ENCODE measurements around the gene TRPM3. TPM values are rescaled to one million over a fixed set of nuclear protein-coding genes. Genes with fewer than 3 reads are reported as not detected.

The TRPM3 gene
- total and polyA plus RNA-seq, 9 of the 15 experiments (the other 6 are each of a cell fraction or from before 2014, with no cell fraction given) = 0.04 TPM; not detected in 8

GRCh38 chr9:70881333-70881732, 240.1 kb downstream of the TRPM3 start:
- intact Hi-C loops (cut with micrococcal nuclease) (no loop called here), in situ Hi-C loops (cut with MboI) (no loop called here)
- H4K20me1 ChIP-seq (replicated peaks; ENCODE audit: control insufficient read depth, insufficient read depth, low read length) = no peaks in the 10 kb centered on the region
- BruUV-seq (replicated peaks) = no TSS peak
- FAIRE-seq = no peak
- DNase-seq (ENCODE audit: extremely low read depth in 1 of 4, low spot score in 3 of 4) = no peak
- H3K4me3 ChIP-seq = no peak overlapping the region
- no peaks in the 10 kb centered on the region for H3K36me3 ChIP-seq (ENCODE audit: control insufficient read depth, insufficient read depth, low read length)
- H3K27me3 ChIP-seq (ENCODE audit: control insufficient read depth in 2 of 2, insufficient read depth in 2 of 2, low read length in 2 of 2) = no peaks in the 10 kb centered on the region
- WGBS (ENCODE audit: insufficient coverage, low coverage, missing lambda C conversion rate) = 2% methylated on average over 6 of the region's 6 CpGs
- POLR2A ChIA-PET = no interaction called here
- no peak overlapping the region for H3K27ac ChIP-seq (ENCODE audit: extremely low read depth, low read depth, low read length)
- no peaks in the 10 kb centered on the region for H3K79me2 ChIP-seq (ENCODE audit: control insufficient read depth, insufficient read depth, low read length)
- no peaks in the 10 kb centered on the region for H3K4me1 ChIP-seq (replicated peaks in 1 of 2; ENCODE audit: control insufficient read depth in 2 of 2, insufficient read depth in 2 of 2, low read length in 2 of 2)
- no peak overlapping the region for H2AFZ ChIP-seq (ENCODE audit: low read depth, low read length)
- no peak overlapping the region for H3K4me2 ChIP-seq (ENCODE audit: insufficient read depth, low read length)
- no peak for ATAC-seq
- no peaks in the 10 kb centered on the region for H3K9me3 ChIP-seq (replicated peaks; ENCODE audit: control insufficient read depth, insufficient read depth, low read depth, low read length)
- CTCF ChIA-PET (ENCODE audit: low intra/inter-chr PET ratio) = no interaction called here
- H3K9ac ChIP-seq (ENCODE audit: insufficient read depth in 1 of 2, low read depth in 2 of 2, low read length in 2 of 2) = no peak overlapping the region
- H3K9me1 ChIP-seq (ENCODE audit: control insufficient read depth, insufficient read depth, low read length) = no peaks in the 10 kb centered on the region
- TF ChIP-seq PHF8 (IDR thresholded peaks at IDR 0.05; ENCODE audit: borderline replicate concordance, low read length) (no peak), ZNF707 (CRISPR knock-in tag; conservative IDR thresholded peaks at IDR 0.05) (no peak), RAD21 (CRISPR knock-in tag; conservative IDR thresholded peaks at IDR 0.05 in 1 of 2, IDR thresholded peaks at IDR 0.05 in 1 of 2) (no peak), HNRNPUL1 (IDR thresholded peaks at IDR 0.05; ENCODE audit: low read length) (no peak), TCF15 (CRISPR knock-in tag; IDR thresholded peaks at IDR 0.05) (no peak), RBBP5 (IDR thresholded peaks at IDR 0.05; ENCODE audit: borderline replicate concordance, insufficient read depth, low read length, poor library complexity, severe bottlenecking) (no peak), PREB (CRISPR knock-in tag; IDR thresholded peaks at IDR 0.05) (no peak), NFE2L1 (tag; IDR thresholded peaks at IDR 0.05; ENCODE audit: borderline replicate concordance, low read depth) (no peak), HMG20A (CRISPR knock-in tag; conservative IDR thresholded peaks at IDR 0.05) (no peak), ZNF512 (tag; IDR thresholded peaks at IDR 0.05) (no peak)
- TF ChIP-seq, protein P1, sequence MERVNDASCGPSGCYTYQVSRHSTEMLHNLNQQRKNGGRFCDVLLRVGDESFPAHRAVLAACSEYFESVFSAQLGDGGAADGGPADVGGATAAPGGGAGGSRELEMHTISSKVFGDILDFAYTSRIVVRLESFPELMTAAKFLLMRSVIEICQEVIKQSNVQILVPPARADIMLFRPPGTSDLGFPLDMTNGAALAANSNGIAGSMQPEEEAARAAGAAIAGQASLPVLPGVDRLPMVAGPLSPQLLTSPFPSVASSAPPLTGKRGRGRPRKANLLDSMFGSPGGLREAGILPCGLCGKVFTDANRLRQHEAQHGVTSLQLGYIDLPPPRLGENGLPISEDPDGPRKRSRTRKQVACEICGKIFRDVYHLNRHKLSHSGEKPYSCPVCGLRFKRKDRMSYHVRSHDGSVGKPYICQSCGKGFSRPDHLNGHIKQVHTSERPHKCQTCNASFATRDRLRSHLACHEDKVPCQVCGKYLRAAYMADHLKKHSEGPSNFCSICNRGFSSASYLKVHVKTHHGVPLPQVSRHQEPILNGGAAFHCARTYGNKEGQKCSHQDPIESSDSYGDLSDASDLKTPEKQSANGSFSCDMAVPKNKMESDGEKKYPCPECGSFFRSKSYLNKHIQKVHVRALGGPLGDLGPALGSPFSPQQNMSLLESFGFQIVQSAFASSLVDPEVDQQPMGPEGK (CRISPR knock-in tag; IDR thresholded peaks at IDR 0.05; ENCODE audit: borderline replicate concordance) = no peak
- TF ChIP-seq, protein P2, sequence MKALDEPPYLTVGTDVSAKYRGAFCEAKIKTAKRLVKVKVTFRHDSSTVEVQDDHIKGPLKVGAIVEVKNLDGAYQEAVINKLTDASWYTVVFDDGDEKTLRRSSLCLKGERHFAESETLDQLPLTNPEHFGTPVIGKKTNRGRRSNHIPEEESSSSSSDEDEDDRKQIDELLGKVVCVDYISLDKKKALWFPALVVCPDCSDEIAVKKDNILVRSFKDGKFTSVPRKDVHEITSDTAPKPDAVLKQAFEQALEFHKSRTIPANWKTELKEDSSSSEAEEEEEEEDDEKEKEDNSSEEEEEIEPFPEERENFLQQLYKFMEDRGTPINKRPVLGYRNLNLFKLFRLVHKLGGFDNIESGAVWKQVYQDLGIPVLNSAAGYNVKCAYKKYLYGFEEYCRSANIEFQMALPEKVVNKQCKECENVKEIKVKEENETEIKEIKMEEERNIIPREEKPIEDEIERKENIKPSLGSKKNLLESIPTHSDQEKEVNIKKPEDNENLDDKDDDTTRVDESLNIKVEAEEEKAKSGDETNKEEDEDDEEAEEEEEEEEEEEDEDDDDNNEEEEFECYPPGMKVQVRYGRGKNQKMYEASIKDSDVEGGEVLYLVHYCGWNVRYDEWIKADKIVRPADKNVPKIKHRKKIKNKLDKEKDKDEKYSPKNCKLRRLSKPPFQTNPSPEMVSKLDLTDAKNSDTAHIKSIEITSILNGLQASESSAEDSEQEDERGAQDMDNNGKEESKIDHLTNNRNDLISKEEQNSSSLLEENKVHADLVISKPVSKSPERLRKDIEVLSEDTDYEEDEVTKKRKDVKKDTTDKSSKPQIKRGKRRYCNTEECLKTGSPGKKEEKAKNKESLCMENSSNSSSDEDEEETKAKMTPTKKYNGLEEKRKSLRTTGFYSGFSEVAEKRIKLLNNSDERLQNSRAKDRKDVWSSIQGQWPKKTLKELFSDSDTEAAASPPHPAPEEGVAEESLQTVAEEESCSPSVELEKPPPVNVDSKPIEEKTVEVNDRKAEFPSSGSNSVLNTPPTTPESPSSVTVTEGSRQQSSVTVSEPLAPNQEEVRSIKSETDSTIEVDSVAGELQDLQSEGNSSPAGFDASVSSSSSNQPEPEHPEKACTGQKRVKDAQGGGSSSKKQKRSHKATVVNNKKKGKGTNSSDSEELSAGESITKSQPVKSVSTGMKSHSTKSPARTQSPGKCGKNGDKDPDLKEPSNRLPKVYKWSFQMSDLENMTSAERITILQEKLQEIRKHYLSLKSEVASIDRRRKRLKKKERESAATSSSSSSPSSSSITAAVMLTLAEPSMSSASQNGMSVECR (CRISPR knock-in tag; IDR thresholded peaks at IDR 0.05) = no peak

Data from K562 (cell line).